DOHH2 (cell line): Measurements from ENCODE around the gene ZER1.

Source experiments
- H3F3A ChIP-seq: fragments of 200-600 bp; sonication (generic), shearing (Covaris generic); 2 replicates; pipeline ENCODE4 v1.6.0; 2016; ENCODE audit warnings: antibody characterized with exemption, mild to moderate bottlenecking; ENCODE audit not compliant: control insufficient read depth, insufficient read depth
- H3K27ac ChIP-seq: fragments of 200-600 bp; sonication (generic); 2 replicates; pipeline ENCODE4 v1.5.1; 2014; ENCODE audit warnings: low read depth, mild to moderate bottlenecking, low read length, moderate library complexity
- H3K27me3 ChIP-seq: fragments of 200-600 bp; sonication (generic); 2 replicates; pipeline ENCODE4 v1.6.1; 2014; ENCODE audit warnings: mild to moderate bottlenecking, low read length, mixed read lengths; ENCODE audit not compliant: control insufficient read depth
- H3K36me3 ChIP-seq: fragments of 200-600 bp; sonication (generic); 2 replicates; pipeline ENCODE4 v1.6.1; 2014; ENCODE audit warnings: mild to moderate bottlenecking, low read length, moderate library complexity, mixed read lengths; ENCODE audit not compliant: control insufficient read depth
- H3K4me1 ChIP-seq: fragments of 200-600 bp; sonication (generic); 2 replicates; pipeline ENCODE4 v1.6.1; 2014; ENCODE audit warnings: mild to moderate bottlenecking, low read length, mixed read lengths; ENCODE audit not compliant: control insufficient read depth
- H3K4me2 ChIP-seq: fragments of 200-600 bp; sonication (generic); 2 replicates; pipeline ENCODE4 v1.6.0; 2014; ENCODE audit warnings: mild to moderate bottlenecking, low read length, moderate library complexity
- H3K4me3 ChIP-seq: fragments of 200-600 bp; sonication (generic); 2 replicates; pipeline ENCODE4 v1.5.1; 2014; ENCODE audit warnings: mild to moderate bottlenecking, low read length, mixed read lengths
- H3K79me2 ChIP-seq: fragments of 200-600 bp; sonication (generic); 2 replicates; pipeline ENCODE4 v1.6.1; 2014; ENCODE audit warnings: mild to moderate bottlenecking, low read length, mixed read lengths; ENCODE audit not compliant: control insufficient read depth
- H3K9me2 ChIP-seq: fragments of 200-600 bp; sonication (generic); replicated peaks from 2 replicates; pipeline ENCODE4 v1.6.1; 2014; ENCODE audit warnings: mild to moderate bottlenecking, low read length, mixed read lengths; ENCODE audit not compliant: control insufficient read depth
- H3K9me3 ChIP-seq: fragments of 200-600 bp; sonication (generic); 2 replicates; pipeline ENCODE4 v1.6.1; 2014; ENCODE audit warnings: antibody characterized with exemption, low read length, mixed read lengths; ENCODE audit not compliant: control insufficient read depth, insufficient read depth
- H4K20me1 ChIP-seq: fragments of 200-600 bp; sonication (generic); 2 replicates; pipeline ENCODE4 v1.6.0; 2014; ENCODE audit warnings: low read depth, mild to moderate bottlenecking, antibody characterized with exemption, low read length, moderate library complexity; ENCODE audit not compliant: control insufficient read depth, insufficient read depth
- EZH2phosphoT487 ChIP-seq: fragments of 200-600 bp; sonication (generic); IDR thresholded peaks from 2 replicates; pipeline ENCODE4 v1.6.1; 2017; ENCODE audit warnings: borderline replicate concordance, mild to moderate bottlenecking, antibody characterized with exemption, low read length, moderate library complexity, mixed read lengths
- TF ChIP-seq, protein P1 (sequence below): fragments of 200-600 bp; sonication (generic); IDR thresholded peaks from one replicate; pipeline ENCODE4 v1.5.1; 2014; ENCODE audit warnings: antibody characterized with exemption, mild to moderate bottlenecking, low read depth, low read length; ENCODE audit not compliant: poor library complexity, severe bottlenecking

The ZER1 gene

DNA sequence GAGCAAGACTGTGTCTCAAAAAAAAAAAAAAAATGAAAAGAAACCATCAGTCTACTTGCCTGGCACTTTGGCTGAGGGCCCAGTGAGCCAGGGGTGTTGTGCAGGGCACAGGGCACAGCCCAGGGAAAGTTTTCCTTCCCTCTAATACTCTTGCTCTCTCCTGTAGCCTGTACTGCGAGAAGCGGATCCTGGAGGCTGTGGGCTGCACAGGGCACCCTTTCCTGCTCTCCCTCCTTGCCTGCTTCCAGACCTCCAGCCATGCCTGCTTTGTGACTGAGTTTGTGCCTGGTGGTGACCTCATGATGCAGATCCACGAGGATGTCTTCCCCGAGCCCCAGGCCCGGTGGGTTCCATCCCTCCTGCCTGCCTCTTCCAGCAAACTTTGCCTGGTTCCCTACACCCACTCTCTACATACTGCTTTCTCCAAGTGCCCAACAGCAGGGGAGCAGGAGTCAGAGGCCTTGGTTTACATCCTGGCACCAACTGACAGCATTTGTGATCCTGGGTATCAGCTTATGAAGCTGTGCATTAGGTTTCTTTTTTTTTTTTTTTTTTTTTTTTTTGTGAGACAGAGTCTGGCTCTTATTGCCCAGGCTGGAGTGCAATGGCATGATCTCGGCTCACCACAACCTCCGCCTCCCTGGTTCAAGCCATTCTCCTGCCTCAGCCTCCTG lies 55.0 kb downstream of the ZER1 start:
- TF ChIP-seq, protein P1, sequence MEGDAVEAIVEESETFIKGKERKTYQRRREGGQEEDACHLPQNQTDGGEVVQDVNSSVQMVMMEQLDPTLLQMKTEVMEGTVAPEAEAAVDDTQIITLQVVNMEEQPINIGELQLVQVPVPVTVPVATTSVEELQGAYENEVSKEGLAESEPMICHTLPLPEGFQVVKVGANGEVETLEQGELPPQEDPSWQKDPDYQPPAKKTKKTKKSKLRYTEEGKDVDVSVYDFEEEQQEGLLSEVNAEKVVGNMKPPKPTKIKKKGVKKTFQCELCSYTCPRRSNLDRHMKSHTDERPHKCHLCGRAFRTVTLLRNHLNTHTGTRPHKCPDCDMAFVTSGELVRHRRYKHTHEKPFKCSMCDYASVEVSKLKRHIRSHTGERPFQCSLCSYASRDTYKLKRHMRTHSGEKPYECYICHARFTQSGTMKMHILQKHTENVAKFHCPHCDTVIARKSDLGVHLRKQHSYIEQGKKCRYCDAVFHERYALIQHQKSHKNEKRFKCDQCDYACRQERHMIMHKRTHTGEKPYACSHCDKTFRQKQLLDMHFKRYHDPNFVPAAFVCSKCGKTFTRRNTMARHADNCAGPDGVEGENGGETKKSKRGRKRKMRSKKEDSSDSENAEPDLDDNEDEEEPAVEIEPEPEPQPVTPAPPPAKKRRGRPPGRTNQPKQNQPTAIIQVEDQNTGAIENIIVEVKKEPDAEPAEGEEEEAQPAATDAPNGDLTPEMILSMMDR: no peak
- no peak for TF ChIP-seq EZH2phosphoT487
- Histone ChIP-seq H3K4me1 (no peaks in the 10 kb centered on the region), H3F3A (no peaks in the 10 kb centered on the region), H3K79me2 (no peaks in the 10 kb centered on the region), H3K27me3 (no peaks in the 10 kb centered on the region), H3K36me3 (peaks cover 9% of the 10 kb centered on the region), H3K4me2 (no peak overlapping the region), H3K9me2 (no peaks in the 10 kb centered on the region), H3K27ac (no peak overlapping the region), H4K20me1 (no peaks in the 10 kb centered on the region), H3K9me3 (no peaks in the 10 kb centered on the region), H3K4me3 (no peak overlapping the region)

DNA sequence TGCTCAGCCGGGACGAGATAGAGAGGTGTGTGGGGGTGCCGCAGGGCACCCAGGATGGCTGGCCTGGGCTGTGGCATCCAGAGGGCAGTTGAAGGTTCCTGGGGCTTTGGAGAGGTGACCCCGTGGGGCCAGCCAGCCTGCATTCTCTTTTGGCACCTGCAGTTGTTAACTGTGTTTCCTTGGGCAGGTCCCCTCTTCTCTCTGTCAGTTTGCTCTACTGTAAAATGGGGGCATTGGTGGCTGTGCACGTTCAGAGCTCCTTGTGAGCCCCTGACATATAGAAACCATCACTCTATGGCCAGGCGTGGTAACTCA lies 56.3 kb downstream of the ZER1 start:
- Histone ChIP-seq H3K4me1 (no peaks in the 10 kb centered on the region), H3K27ac (no peak overlapping the region), H3K9me2 (no peaks in the 10 kb centered on the region), H3K9me3 (no peaks in the 10 kb centered on the region), H3K79me2 (no peaks in the 10 kb centered on the region), H3K27me3 (no peaks in the 10 kb centered on the region), H3F3A (no peaks in the 10 kb centered on the region), H3K36me3 (peaks cover under 1% of the 10 kb centered on the region; the same call in 1 of the 2 replicates), H3K4me2 (no peak overlapping the region), H3K4me3 (no peak overlapping the region), H4K20me1 (no peaks in the 10 kb centered on the region)
- no peak for TF ChIP-seq EZH2phosphoT487
- TF ChIP-seq, protein P1: no peak

DNA sequence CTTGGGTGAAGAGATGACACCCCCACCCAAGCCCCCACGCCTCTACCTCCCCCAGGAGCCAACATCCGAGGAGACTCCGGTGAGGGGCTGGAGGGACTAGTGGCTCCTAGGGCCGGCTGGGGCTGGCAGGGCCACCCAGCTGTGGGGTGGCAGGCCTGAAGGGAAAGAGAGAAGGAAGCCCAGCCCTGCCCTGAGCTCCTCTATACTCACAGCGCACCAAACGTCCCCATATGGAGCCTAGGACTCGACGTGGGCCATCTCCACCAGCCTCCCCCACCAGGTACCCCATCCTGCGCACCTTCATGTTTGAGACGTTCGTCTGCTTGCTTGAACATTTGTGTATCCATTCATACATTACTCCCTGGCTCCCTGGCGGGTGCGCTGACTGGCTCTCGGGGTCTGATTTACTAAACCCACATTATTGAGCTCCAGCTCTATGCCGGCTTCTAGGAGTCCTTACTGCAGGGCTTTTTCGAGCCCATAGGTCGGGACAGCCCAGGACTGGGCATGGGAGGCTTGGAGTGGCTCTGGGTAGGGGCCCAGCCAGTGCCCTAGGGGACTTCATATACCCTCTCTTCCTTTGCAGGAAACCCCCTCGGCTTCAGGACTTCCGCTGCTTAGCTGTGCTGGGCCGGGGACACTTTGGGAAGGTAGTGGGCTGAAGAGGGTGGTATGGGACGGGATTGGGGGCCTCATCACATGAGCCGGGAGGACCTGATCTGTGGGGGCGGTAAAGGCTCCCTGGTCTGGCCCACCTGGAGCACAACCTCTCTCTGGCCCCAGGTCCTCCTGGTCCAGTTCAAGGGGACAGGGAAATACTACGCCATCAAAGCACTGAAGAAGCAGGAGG lies 56.9 kb downstream of the ZER1 start:
- H4K20me1 ChIP-seq: no peaks in the 10 kb centered on the region
- TF ChIP-seq, protein P1: no peak
- no peak for TF ChIP-seq EZH2phosphoT487
- no peaks in the 10 kb centered on the region for H3F3A ChIP-seq
- no peaks in the 10 kb centered on the region for H3K27me3 ChIP-seq
- no peaks in the 10 kb centered on the region for H3K79me2 ChIP-seq
- H3K9me2 ChIP-seq: no peaks in the 10 kb centered on the region
- H3K27ac ChIP-seq: no peak overlapping the region
- no peak overlapping the region for H3K4me3 ChIP-seq
- no peak overlapping the region for H3K4me2 ChIP-seq
- no peaks in the 10 kb centered on the region for H3K36me3 ChIP-seq
- no peaks in the 10 kb centered on the region for H3K4me1 ChIP-seq
- no peaks in the 10 kb centered on the region for H3K9me3 ChIP-seq
